ENCODE data around the gene UBXN4. TPM values are rescaled to one million over a fixed set of nuclear protein-coding genes. Genes with fewer than 3 reads are reported as not detected.

Gene UBXN4
- total and polyA plus RNA-seq, 2 of the 4 experiments (the other 2 are of a cell fraction): 48.1 to 49.1 TPM

GRCh38 chr2:135831180-135831812, 89.6 kb downstream of the UBXN4 start:
- CTCF ChIA-PET: no interaction called here
- Histone ChIP-seq H2AFZ (replicated peaks; ENCODE audit: low read length, poor library complexity) (no peak overlapping the region), H2BK15ac (ENCODE audit: low read depth, low read length) (no peak overlapping the region), H4K20me1 (ENCODE audit: insufficient read depth, low read length) (no peaks in the 10 kb centered on the region), H3K56ac (ENCODE audit: extremely low read depth, insufficient read depth, low read length) (no peak overlapping the region), H3K23ac (ENCODE audit: low read depth, low read length) (no peak overlapping the region), H3K4me3 (ENCODE audit: insufficient read depth, low read depth, low read length) (no peak overlapping the region), H2AK9ac (replicated peaks; ENCODE audit: low read depth, low read length, poor library complexity) (peak overlapping the region; percentile 8), H3K9ac (ENCODE audit: low read depth, low read length) (no peak overlapping the region), H2BK20ac (ENCODE audit: low read depth, low read length) (no peak overlapping the region), H2AK5ac (ENCODE audit: low read depth, low read length) (no peak overlapping the region), H3K4ac (ENCODE audit: low read depth, low read length) (no peak overlapping the region), H4K8ac (ENCODE audit: low read depth in 2 of 2, low read length in 2 of 2) (no peak overlapping the region), H2BK5ac (ENCODE audit: low read depth, low read length, poor library complexity, severe bottlenecking) (no peak overlapping the region), H4K5ac (ENCODE audit: low read depth, low read length) (no peak overlapping the region), H3K18ac (ENCODE audit: low read depth, low read length) (no peak overlapping the region), H3K4me2 (ENCODE audit: low read depth, low read length) (no peak overlapping the region), H3K9me1 (ENCODE audit: insufficient read depth, low read length) (peaks cover 3% of the 10 kb centered on the region; the same call in 1 of the 2 replicates), H4K91ac (ENCODE audit: insufficient read depth, low read depth, low read length) (no peak overlapping the region), H3K4me1 (ENCODE audit: control insufficient read depth, insufficient read depth, low read length) (no peaks in the 10 kb centered on the region), H3K27ac (ENCODE audit: insufficient read depth, low read length) (no peak overlapping the region), H3K14ac (replicated peaks; ENCODE audit: low read depth, low read length) (no peak overlapping the region), H3K79me1 (ENCODE audit: low read depth in 1 of 2, low read length in 2 of 2) (no peaks in the 10 kb centered on the region), H3K36me3 (ENCODE audit: control insufficient read depth, insufficient read depth, low read length) (no peaks in the 10 kb centered on the region), H3K27me3 (ENCODE audit: control insufficient read depth, insufficient read depth, low read length) (no peaks in the 10 kb centered on the region; the same call in 1 of the 2 replicates), H3K9me3 (ENCODE audit: control insufficient read depth, insufficient read depth, low read length) (no peaks in the 10 kb centered on the region), H2BK120ac (ENCODE audit: low read depth, low read length) (no peak overlapping the region)
- in situ Hi-C loops (cut with MboI; ENCODE audit: low sequenced_read_pairs) (no loop called here), dilution Hi-C loops (cut with HindIII; ENCODE audit: low sequenced_read_pairs, unreplicated experiment) (no loop called here), intact Hi-C loops (cut with micrococcal nuclease) (no loop called here)
- POLR2A ChIA-PET (ENCODE audit: unreplicated experiment): no interaction called here
- TF ChIP-seq CEBPB (IDR thresholded peaks at IDR 0.05; ENCODE audit: low read depth, low read length) (no peak), MXI1 (IDR thresholded peaks at IDR 0.05; ENCODE audit: borderline replicate concordance, low read depth, low read length) (no peak), MAZ (IDR thresholded peaks at IDR 0.05; ENCODE audit: borderline replicate concordance, low read depth, low read length) (no peak), RCOR1 (IDR thresholded peaks at IDR 0.05; ENCODE audit: insufficient replicate concordance, low read length) (no peak), POLR2A (IDR thresholded peaks at IDR 0.05; ENCODE audit: low read depth, low read length) (no peak), RFX5 (IDR thresholded peaks at IDR 0.05; ENCODE audit: low read depth, low read length) (no peak), CHD1 (IDR thresholded peaks at IDR 0.05; ENCODE audit: low read depth, low read length) (no peak), ELK1 (IDR thresholded peaks at IDR 0.05; ENCODE audit: borderline replicate concordance, low read depth, low read length) (no peak), FOS (IDR thresholded peaks at IDR 0.05; ENCODE audit: low read depth, low read length) (no peak), RAD21 (IDR thresholded peaks at IDR 0.05; ENCODE audit: low read length) (no peak), MAFK (IDR thresholded peaks at IDR 0.05; ENCODE audit: low read depth, low read length) (no peak), USF2 (IDR thresholded peaks at IDR 0.05; ENCODE audit: low read depth, low read length) (no peak), CTCF (conservative IDR thresholded peaks at IDR 0.05; ENCODE audit: low read depth, low read length) (no peak), BHLHE40 (IDR thresholded peaks at IDR 0.05; ENCODE audit: low read depth, low read length) (no peak), NFE2L2 (IDR thresholded peaks at IDR 0.05; ENCODE audit: low read depth, low read length) (no peak), SMC3 (IDR thresholded peaks at IDR 0.05; ENCODE audit: low read depth, low read length) (no peak)
- no TSS peak for BruUV-seq (replicated peaks)
- 81% methylated on average over 6 of the region's 14 CpGs; no CpG with 5 or more reads in 1 of the 2 experiments for WGBS, 2 experiments (ENCODE audit: extremely low coverage in 2 of 2, insufficient read length in 1 of 2)
- no peak for ATAC-seq (ENCODE audit: low read depth)
- no peak for DNase-seq

All from IMR-90 (cell line).